ENCODE results near the gene ZFYVE28.

DNA sequence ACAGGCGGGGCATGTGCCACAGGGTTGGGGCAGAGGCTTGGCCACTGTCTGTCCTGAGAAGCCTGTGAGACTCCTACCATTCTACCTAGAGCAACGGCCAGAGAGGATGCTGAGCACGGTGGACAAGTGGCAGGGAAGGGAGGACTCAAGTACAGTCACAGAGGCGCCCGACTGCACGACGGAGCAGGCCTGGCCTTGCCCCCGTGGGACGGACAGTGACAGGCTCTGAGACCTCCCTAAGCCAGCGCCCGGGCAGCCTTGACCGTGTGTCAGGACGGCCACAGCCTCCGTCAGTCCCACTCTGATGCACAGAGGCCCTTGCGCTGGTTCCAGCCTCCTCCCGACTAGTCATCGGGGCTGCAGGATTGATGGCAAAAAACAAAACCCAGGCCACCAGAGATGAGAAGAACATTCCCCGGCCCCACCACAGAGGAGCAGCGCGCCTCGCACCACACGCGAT lies 119.9 kb downstream of the ZFYVE28 start:
- TF ChIP-seq, protein P1, sequence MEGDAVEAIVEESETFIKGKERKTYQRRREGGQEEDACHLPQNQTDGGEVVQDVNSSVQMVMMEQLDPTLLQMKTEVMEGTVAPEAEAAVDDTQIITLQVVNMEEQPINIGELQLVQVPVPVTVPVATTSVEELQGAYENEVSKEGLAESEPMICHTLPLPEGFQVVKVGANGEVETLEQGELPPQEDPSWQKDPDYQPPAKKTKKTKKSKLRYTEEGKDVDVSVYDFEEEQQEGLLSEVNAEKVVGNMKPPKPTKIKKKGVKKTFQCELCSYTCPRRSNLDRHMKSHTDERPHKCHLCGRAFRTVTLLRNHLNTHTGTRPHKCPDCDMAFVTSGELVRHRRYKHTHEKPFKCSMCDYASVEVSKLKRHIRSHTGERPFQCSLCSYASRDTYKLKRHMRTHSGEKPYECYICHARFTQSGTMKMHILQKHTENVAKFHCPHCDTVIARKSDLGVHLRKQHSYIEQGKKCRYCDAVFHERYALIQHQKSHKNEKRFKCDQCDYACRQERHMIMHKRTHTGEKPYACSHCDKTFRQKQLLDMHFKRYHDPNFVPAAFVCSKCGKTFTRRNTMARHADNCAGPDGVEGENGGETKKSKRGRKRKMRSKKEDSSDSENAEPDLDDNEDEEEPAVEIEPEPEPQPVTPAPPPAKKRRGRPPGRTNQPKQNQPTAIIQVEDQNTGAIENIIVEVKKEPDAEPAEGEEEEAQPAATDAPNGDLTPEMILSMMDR (IDR thresholded peaks at IDR 0.05) = no peak
- TF ChIP-seq EZH2 (IDR thresholded peaks at IDR 0.05; ENCODE audit: borderline replicate concordance, insufficient read depth, low read depth, low read length, poor library complexity, severe bottlenecking) = no peak

Measured in B cell (primary cell).